HG02588 (cell line): Measurements from ENCODE around the gene PLCB1.
"Not testable (repeated sequence)": the region's sequence is repeated elsewhere in the genome, so short reads cannot be mapped to it uniquely, and the experiment has no call there.

Experiments
- ATAC-seq: cut with Tn5 transposase; IDR thresholded peaks from one replicate; pipeline ENCODE4 v1.9.1; 2021; ENCODE audit warnings: mild to moderate bottlenecking, moderate library complexity; ENCODE audit not compliant: unreplicated experiment

Gene PLCB1

GRCh38 chr20:8362457-8362856 lies 230.4 kb downstream of the PLCB1 start:
- ATAC-seq: no peak

GRCh38 chr20:8363970-8364733 lies 232.1 kb downstream of the PLCB1 start:
- no peak for ATAC-seq

GRCh38 chr20:8364734-8365078 lies 232.6 kb downstream of the PLCB1 start:
- no peak for ATAC-seq

GRCh38 chr20:8365634-8366033 lies 233.6 kb downstream of the PLCB1 start:
- no peak for ATAC-seq

- no peak for ATAC-seq
These were observed 234.3 kb downstream of the PLCB1 start for GRCh38 chr20:8366303-8366923.

- no peak for ATAC-seq
These were observed 235.6 kb downstream of the PLCB1 start for GRCh38 chr20:8367689-8368088.

GRCh38 chr20:8368670-8369069 lies 236.6 kb downstream of the PLCB1 start:
- ATAC-seq: no peak

- no peak for ATAC-seq
These were observed 237.2 kb downstream of the PLCB1 start for GRCh38 chr20:8369311-8369710.

- no peak for ATAC-seq
These were observed 238.7 kb downstream of the PLCB1 start for GRCh38 chr20:8370774-8371173.

GRCh38 chr20:8372824-8373380 lies 240.8 kb downstream of the PLCB1 start:
- no peak for ATAC-seq

GRCh38 chr20:8373579-8373978 lies 241.5 kb downstream of the PLCB1 start:
- ATAC-seq: no peak

- no peak for ATAC-seq
These were observed 243.8 kb downstream of the PLCB1 start for GRCh38 chr20:8375898-8376297.

GRCh38 chr20:8376940-8377339 lies 244.9 kb downstream of the PLCB1 start:
- no peak for ATAC-seq

- not testable (repeated sequence) for ATAC-seq
These were observed 247.1 kb downstream of the PLCB1 start for GRCh38 chr20:8379125-8379524.

- no peak for ATAC-seq
These were observed 253.2 kb downstream of the PLCB1 start for GRCh38 chr20:8385247-8385646.

- ATAC-seq: no peak
These were observed 254.9 kb downstream of the PLCB1 start for GRCh38 chr20:8386991-8387390.

GRCh38 chr20:8388141-8388540 lies 256.1 kb downstream of the PLCB1 start:
- no peak for ATAC-seq

- ATAC-seq: no peak
These were observed 256.6 kb downstream of the PLCB1 start for GRCh38 chr20:8388707-8389106.

- ATAC-seq: no peak
These were observed 257.4 kb downstream of the PLCB1 start for GRCh38 chr20:8389381-8390036.

GRCh38 chr20:8390037-8390433 lies 258.0 kb downstream of the PLCB1 start:
- no peak for ATAC-seq

- ATAC-seq: no peak
These were observed 258.4 kb downstream of the PLCB1 start for GRCh38 chr20:8390500-8390899.

- ATAC-seq: no peak
These were observed 261.3 kb downstream of the PLCB1 start for GRCh38 chr20:8393381-8393780.
